H9 (cell line): Measurements from ENCODE around the gene ZSCAN32. TPM values are rescaled to one million over a fixed set of nuclear protein-coding genes. Genes with fewer than 3 reads are reported as not detected.

Experiments used
- DNase-seq: peaks from one replicate; pipeline ENCODE4 v3.0.0-alpha.2; 2017
- H2AFZ ChIP-seq: one replicate; pipeline ENCODE4 v1.6.1; 2013; ENCODE audit warnings: mild to moderate bottlenecking, low read length, control low read depth, moderate library complexity
- H2AK5ac ChIP-seq: 2 replicates; pipeline ENCODE4 v1.6.1; 2013; ENCODE audit warnings: low read length, control low read depth, mixed read lengths; ENCODE audit not compliant: insufficient read length
- H2BK120ac ChIP-seq: one replicate; pipeline ENCODE4 v1.6.1; 2013; ENCODE audit warnings: low read depth, mild to moderate bottlenecking, low read length, control low read depth, inconsistent platforms; ENCODE audit not compliant: poor library complexity, severe bottlenecking
- H2BK12ac ChIP-seq: 2 replicates; pipeline ENCODE4 v1.6.1; 2013; ENCODE audit warnings: low read length, control low read depth, mixed read lengths, low read depth; ENCODE audit not compliant: insufficient read length
- H2BK15ac ChIP-seq: 2 replicates; pipeline ENCODE4 v1.6.1; 2013; ENCODE audit warnings: low read depth, low read length, control low read depth
- H2BK20ac ChIP-seq: one replicate; pipeline ENCODE4 v1.6.1; 2013; ENCODE audit warnings: low read depth, mild to moderate bottlenecking, low read length, control low read depth, inconsistent platforms; ENCODE audit not compliant: poor library complexity, severe bottlenecking
- H2BK5ac ChIP-seq: 2 replicates; pipeline ENCODE4 v1.6.1; 2013; ENCODE audit warnings: low read length, control low read depth, mixed read lengths; ENCODE audit not compliant: insufficient read length
- H3K14ac ChIP-seq: 2 replicates; pipeline ENCODE4 v1.6.1; 2013; ENCODE audit warnings: low read length, control low read depth; ENCODE audit not compliant: insufficient read depth
- H3K18ac ChIP-seq: 2 replicates; pipeline ENCODE4 v1.6.1; 2013; ENCODE audit warnings: low read depth, mild to moderate bottlenecking, mixed read lengths, low read length, control low read depth; ENCODE audit not compliant: insufficient read length
- H3K23ac ChIP-seq: 2 replicates; pipeline ENCODE4 v1.6.1; 2013; ENCODE audit warnings: low read length, control low read depth, mixed read lengths, low read depth; ENCODE audit not compliant: insufficient read length
- H3K23me2 ChIP-seq: 2 replicates; pipeline ENCODE4 v1.6.1; 2013; ENCODE audit warnings: low read depth, mild to moderate bottlenecking, mixed read lengths, low read length, control low read depth; ENCODE audit not compliant: insufficient read length, poor library complexity, severe bottlenecking
- H3K27ac ChIP-seq: 2 replicates; pipeline ENCODE4 v1.5.1; 2013; ENCODE audit warnings: low read length, control low read depth, mixed read lengths, low read depth; ENCODE audit not compliant: insufficient read length
- H3K27me3 ChIP-seq: 2 replicates; pipeline ENCODE4 v1.6.1; 2013; ENCODE audit warnings: low read length, control low read depth, inconsistent platforms; ENCODE audit not compliant: insufficient read depth
- H3K4ac ChIP-seq: 2 replicates; pipeline ENCODE4 v1.6.1; 2013; ENCODE audit warnings: low read depth, mild to moderate bottlenecking, control low read depth, inconsistent platforms, low read length, moderate library complexity
- H3K4me1 ChIP-seq: 2 replicates; pipeline ENCODE4 v1.6.1; 2013; ENCODE audit warnings: low read length, control low read depth, inconsistent platforms; ENCODE audit not compliant: insufficient read depth
- H3K4me2 ChIP-seq: 2 replicates; pipeline ENCODE4 v1.6.1; 2013; ENCODE audit warnings: low read length, control low read depth, mixed read lengths; ENCODE audit not compliant: insufficient read length, insufficient read depth
- H3K56ac ChIP-seq: 2 replicates; pipeline ENCODE4 v1.6.1; 2013; ENCODE audit warnings: low read depth, mild to moderate bottlenecking, mixed read lengths, low read length, control low read depth; ENCODE audit not compliant: insufficient read length
- H3K79me1 ChIP-seq: 2 replicates; pipeline ENCODE4 v1.6.1; 2013; ENCODE audit warnings: low read depth, mild to moderate bottlenecking, moderate library complexity, low read length, control low read depth, inconsistent platforms; ENCODE audit not compliant: insufficient read depth, poor library complexity, severe bottlenecking
- H3K79me2 ChIP-seq: 2 replicates; pipeline ENCODE4 v1.6.1; 2013; ENCODE audit warnings: low read length, control low read depth, inconsistent platforms; ENCODE audit not compliant: insufficient read depth
- H3K9ac ChIP-seq: 2 replicates; pipeline ENCODE4 v1.6.1; 2013; ENCODE audit warnings: low read length, control low read depth, mixed read lengths; ENCODE audit not compliant: insufficient read length; ENCODE audit errors: extremely low read depth
- H3K9me3 ChIP-seq: one replicate; pipeline ENCODE4 v1.6.1; 2013; ENCODE audit warnings: low read depth, low read length, inconsistent platforms; ENCODE audit not compliant: control insufficient read depth
- H3T11ph ChIP-seq: one replicate; pipeline ENCODE4 v1.6.1; 2013; ENCODE audit warnings: mild to moderate bottlenecking, low read length, control low read depth, inconsistent platforms
- H4K20me1 ChIP-seq: one replicate; pipeline ENCODE4 v1.6.1; 2013; ENCODE audit not compliant: control insufficient read depth, insufficient read length, insufficient read depth
- H4K5ac ChIP-seq: 2 replicates; pipeline ENCODE4 v1.6.1; 2013; ENCODE audit warnings: low read depth, mild to moderate bottlenecking, mixed read lengths, low read length, control low read depth; ENCODE audit not compliant: insufficient read length
- H4K8ac ChIP-seq: replicated peaks from 2 replicates; pipeline ENCODE4 v1.6.1; 2013; ENCODE audit warnings: low read length, control low read depth, mixed read lengths, low read depth; ENCODE audit not compliant: insufficient read length
- H4K91ac ChIP-seq: 2 replicates; pipeline ENCODE4 v1.6.1; 2013; ENCODE audit warnings: low read depth, mild to moderate bottlenecking, moderate library complexity, mixed read lengths, low read length, control low read depth; ENCODE audit not compliant: insufficient read length
- H3K27ac Mint-ChIP-seq, 3 experiments: 2 replicates in 2 of 3; 3 replicates in 1 of 3; pipeline ENCODE4 v1.8.0; 2020 to 2021; ENCODE audit warnings: mixed read lengths in 3 of 3, mild to moderate bottlenecking in 1 of 3, moderate library complexity in 1 of 3
- H3K27me3 Mint-ChIP-seq: 2 replicates; pipeline ENCODE4 v1.8.0; 2021; ENCODE audit warnings: low read depth, mild to moderate bottlenecking, moderate library complexity, mixed read lengths
- H3K36me3 Mint-ChIP-seq, 3 experiments: 2 replicates in 2 of 3; 3 replicates in 1 of 3; pipeline ENCODE4 v1.8.0; 2020 to 2021; ENCODE audit warnings: low read depth in 3 of 3, mixed read lengths in 3 of 3; ENCODE audit not compliant: insufficient read depth in 1 of 3
- H3K4me1 Mint-ChIP-seq, 2 experiments: 2 replicates each; pipeline ENCODE4 v1.8.0; 2020; ENCODE audit warnings: mixed read lengths in 2 of 2
- H3K4me3 Mint-ChIP-seq, 2 experiments: 2 replicates in 1 of 2; 3 replicates in 1 of 2; pipeline ENCODE4 v1.8.0; 2020 to 2021; ENCODE audit warnings: mild to moderate bottlenecking in 2 of 2, mixed read lengths in 2 of 2, moderate library complexity in 1 of 2
- H3K9me3 Mint-ChIP-seq, 2 experiments: 2 replicates in 1 of 2; 3 replicates in 1 of 2; pipeline ENCODE4 v1.8.0; 2020; ENCODE audit warnings: mild to moderate bottlenecking in 2 of 2, mixed read lengths in 2 of 2, moderate library complexity in 1 of 2
- CTCF ChIP-seq: fragments of 200-600 bp; sonication (generic); conservative IDR thresholded peaks from 3 replicates; pipeline ENCODE4 v1.8.0; 2021; ENCODE audit warnings: antibody characterized with exemption, mild to moderate bottlenecking
- WGBS: extraction: QIAGEN DNeasy Blood & Tissue Kit; methylation state at CpG from one replicate; pipeline ENCODE4 v1.1.7; 2013; ENCODE audit warnings: missing lambda C conversion rate, low lambda C conversion rate, mixed read lengths; ENCODE audit not compliant: insufficient read length; ENCODE audit errors: extremely low coverage; 5-methylcytosine and 5-hydroxymethylcytosine counted together
- total RNA-seq: library from RNA; stranded (reverse); gene quantifications from 2 replicates; pipeline ENCODE4 v1.2.1, GENCODE V29; 2021

The ZSCAN32 gene
- total RNA-seq, 1 experiment from 2014 or later, result 18.0 TPM

DNA sequence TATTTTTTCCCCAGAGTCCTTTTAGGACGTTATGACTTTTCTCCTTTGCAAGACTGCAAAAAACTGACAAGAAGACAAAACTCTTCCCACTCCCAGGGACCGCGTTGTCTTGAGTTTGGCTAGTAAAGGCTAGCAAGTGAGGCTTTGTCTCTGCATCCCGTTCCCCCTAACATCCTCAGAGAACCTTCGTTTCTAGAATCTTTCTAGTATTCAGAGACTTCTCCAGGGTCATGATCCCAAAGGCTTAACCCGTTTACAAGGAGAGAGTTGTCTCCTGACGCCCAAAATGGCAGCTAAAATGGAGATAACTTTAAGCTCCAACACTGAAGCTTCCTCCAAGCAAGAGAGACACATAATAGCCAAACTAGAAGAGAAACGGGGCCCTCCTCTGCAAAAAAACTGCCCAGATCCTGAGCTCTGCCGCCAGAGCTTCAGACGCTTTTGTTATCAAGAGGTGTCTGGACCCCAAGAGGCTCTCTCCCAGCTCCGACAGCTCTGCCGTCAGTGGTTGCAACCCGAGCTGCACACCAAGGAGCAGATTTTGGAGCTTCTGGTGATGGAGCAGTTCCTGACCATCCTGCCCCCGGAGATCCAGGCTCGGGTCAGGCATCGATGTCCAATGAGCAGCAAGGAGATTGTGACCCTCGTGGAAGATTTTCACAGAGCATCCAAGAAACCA, 1.1 kb upstream of the ZSCAN32 start:
- H4K91ac ChIP-seq, result no peak overlapping the region
- H4K5ac ChIP-seq, result no peak overlapping the region
- no peaks in the 10 kb centered on the region for H3K27me3 Mint-ChIP-seq
- peak overlapping the region; percentile 82 to 95 for H3K4me3 Mint-ChIP-seq
- no peaks in the 10 kb centered on the region for H3K27me3 ChIP-seq
- TF ChIP-seq CTCF, result no peak
- H2BK20ac ChIP-seq, result no peak overlapping the region
- H3K4me1 Mint-ChIP-seq, result peaks cover 7 to 9% of the 10 kb centered on the region in 2 experiments
- H3K23ac ChIP-seq, result no peak overlapping the region
- H3K27ac Mint-ChIP-seq, result peak overlapping the region in 2 of 3 experiments; percentile 11 to 63; a peak in 2 of 7 replicates
- no peak overlapping the region for H3K14ac ChIP-seq
- H2BK12ac ChIP-seq, result no peak overlapping the region
- WGBS, result no CpG with 5 or more reads among the region's 17 CpGs
- H2BK15ac ChIP-seq, result no peak overlapping the region
- H3K4me2 ChIP-seq, result peak overlapping the region; percentile 97
- no peak overlapping the region for H2AK5ac ChIP-seq
- no peak overlapping the region for H3T11ph ChIP-seq
- H2BK5ac ChIP-seq, result no peak overlapping the region
- H3K36me3 Mint-ChIP-seq, result peaks cover 57 to 65% (median 61%) of the 10 kb centered on the region in 3 experiments
- peaks cover 12% of the 10 kb centered on the region for H3K23me2 ChIP-seq
- H3K9me3 ChIP-seq, result peaks cover 12% of the 10 kb centered on the region
- peak overlapping the region; percentile 55 for H3K9ac ChIP-seq
- H3K56ac ChIP-seq, result no peak overlapping the region
- no peak overlapping the region for H3K4ac ChIP-seq
- H3K18ac ChIP-seq, result no peak overlapping the region
- H3K79me1 ChIP-seq, result peaks cover 2% of the 10 kb centered on the region
- no peak overlapping the region for H2BK120ac ChIP-seq
- peaks cover 32 to 39% of the 10 kb centered on the region in 2 experiments for H3K9me3 Mint-ChIP-seq
- DNase-seq, result peak; percentile 45
- no peak overlapping the region for H3K27ac ChIP-seq
- no peaks in the 10 kb centered on the region for H4K20me1 ChIP-seq
- H2AFZ ChIP-seq, result peak overlapping the region; percentile 52
- no peaks in the 10 kb centered on the region for H3K4me1 ChIP-seq
- no peak overlapping the region for H4K8ac ChIP-seq
- 0 out of 2 replicates have a peak, but pooled peaks cover 3% of the 10 kb centered on the region for H3K79me2 ChIP-seq
